HepG2 (cell line): Measurements from ENCODE around the gene USP11. TPM values are rescaled to one million over a fixed set of nuclear protein-coding genes. Genes with fewer than 3 reads are reported as not detected.

ENCODE experiments used
- ATAD3A ChIP-seq: sonication (generic); formaldehyde crosslinking; IDR thresholded peaks from 2 replicates; pipeline ENCODE4 v1.4.0; 2020; ENCODE audit warnings: missing genetic modification reagents
- CSRNP1 ChIP-seq: sonication (generic); formaldehyde crosslinking; IDR thresholded peaks from 2 replicates; pipeline ENCODE4 v1.8.1; 2023; ENCODE audit warnings: mild to moderate bottlenecking, missing genetic modification reagents
- DZIP1 ChIP-seq: sonication (generic); formaldehyde crosslinking; IDR thresholded peaks from 2 replicates; pipeline ENCODE4 v1.5.0; 2020; ENCODE audit warnings: mild to moderate bottlenecking, missing genetic modification reagents
- FOXC1 ChIP-seq: sonication (generic); formaldehyde crosslinking; IDR thresholded peaks from 2 replicates; pipeline ENCODE4 v1.8.0; 2022; ENCODE audit warnings: mild to moderate bottlenecking, missing genetic modification reagents, borderline replicate concordance
- GMEB1 ChIP-seq: sonication (generic); formaldehyde crosslinking; IDR thresholded peaks from 2 replicates; pipeline ENCODE4 v1.5.1; 2020; ENCODE audit warnings: missing genetic modification reagents, mild to moderate bottlenecking, borderline replicate concordance
- IRF2 ChIP-seq: IDR thresholded peaks from 2 replicates; pipeline ENCODE4 v1.6.1; 2018; ENCODE audit warnings: missing genetic modification reagents, missing compliant biosample characterization
- MAF1 ChIP-seq: sonication (generic); formaldehyde crosslinking; IDR thresholded peaks from 2 replicates; pipeline ENCODE4 v1.5.0; 2020; ENCODE audit warnings: missing genetic modification reagents, borderline replicate concordance
- NFKB2 ChIP-seq: sonication (generic); formaldehyde crosslinking; IDR thresholded peaks from 2 replicates; pipeline ENCODE4 v1.4.0; 2020; ENCODE audit warnings: missing genetic modification reagents, borderline replicate concordance
- PAXIP1 ChIP-seq: sonication (generic); formaldehyde crosslinking; conservative IDR thresholded peaks from 2 replicates; pipeline ENCODE4 v1.4.0; 2020; ENCODE audit warnings: mild to moderate bottlenecking, missing genetic modification reagents, moderate library complexity
- POLR2A ChIP-seq, 2 experiments: IDR thresholded peaks; 2 replicates each; pipeline ENCODE4 v1.6.1; 2011; ENCODE audit warnings: low read depth in 2 of 2, low read length in 2 of 2, mild to moderate bottlenecking in 1 of 2, moderate library complexity in 1 of 2; ENCODE audit not compliant: insufficient read depth in 1 of 2
- ZFX ChIP-seq: sonication (generic); formaldehyde crosslinking; IDR thresholded peaks from 2 replicates; pipeline ENCODE4 v1.4.0; 2020; ENCODE audit warnings: mild to moderate bottlenecking, low read depth, missing genetic modification reagents, moderate library complexity
- ZNF44 ChIP-seq: sonication (generic); formaldehyde crosslinking; IDR thresholded peaks from 2 replicates; pipeline ENCODE4 v1.5.1; 2020; ENCODE audit warnings: mild to moderate bottlenecking, missing genetic modification reagents
- ZNF687 ChIP-seq: sonication (generic); formaldehyde crosslinking; IDR thresholded peaks from 2 replicates; pipeline ENCODE4 v1.5.1; 2020; ENCODE audit warnings: mild to moderate bottlenecking, missing genetic modification reagents, moderate library complexity
- polyA plus RNA-seq, 8 experiments: library from polyadenylated mRNA; depleted of rRNA in 3 of 8; stranded (reverse) in 7 of 8; unstranded in 1 of 8; fragments of >200 nt; fragmentation: Illumina TruSeq in 4 of 8; extraction: Trizol in 4 of 8; gene quantifications; 2 replicates each; pipeline versions ENCODE4 v1.2.1 to v1.2.3, GENCODE V29; 2011 to 2016; ENCODE audit warnings: low read depth in 4 of 8, missing spikeins in 1 of 8, mixed read lengths in 1 of 8; ENCODE audit not compliant: insufficient read depth in 1 of 8
- total RNA-seq, 5 experiments: library from RNA; depleted of rRNA; stranded (reverse); fragments of >200 nt; fragmentation: Illumina TruSeq; extraction: Trizol; gene quantifications; 2 replicates each; pipeline ENCODE4 v1.2.3, GENCODE V29; 2016; ENCODE audit warnings: low read depth in 1 of 5

Gene USP11
- total and polyA plus RNA-seq, 2 of the 13 experiments (the other 11 are each of a cell fraction or from before 2014, with no cell fraction given) = 23.8 to 31.7 TPM

GRCh38 chrX:47190445-47191269, 42.2 kb upstream of the USP11 start (continued):
- TF ChIP-seq DZIP1 (CRISPR knock-in tag) (no peak), GMEB1 (CRISPR knock-in tag) (peak; percentile 58; the same call in 1 of the 2 replicates), FOXC1 (CRISPR knock-in tag) (peak; percentile 46; the same call in 1 of the 2 replicates), ATAD3A (CRISPR knock-in tag) (no peak), ZNF687 (CRISPR knock-in tag) (peak; percentile 80), IRF2 (CRISPR knock-in tag) (peak; percentile 87), ZNF44 (CRISPR knock-in tag) (no peak), CSRNP1 (CRISPR knock-in tag) (no peak), ZFX (peak; percentile 59; the same call in 1 of the 2 replicates), MAF1 (CRISPR knock-in tag) (no peak), POLR2A (IDR thresholded peaks at IDR 0.05; ENCODE audit: insufficient read depth in 1 of 2, low read depth in 2 of 2, low read length in 2 of 2) (peak; percentile 69 to 76), PAXIP1 (CRISPR knock-in tag) (no peak), NFKB2 (CRISPR knock-in tag) (peak; percentile 70; the same call in 1 of the 2 replicates)
